ENCODE measurements around the gene GRID1.

DNA sequence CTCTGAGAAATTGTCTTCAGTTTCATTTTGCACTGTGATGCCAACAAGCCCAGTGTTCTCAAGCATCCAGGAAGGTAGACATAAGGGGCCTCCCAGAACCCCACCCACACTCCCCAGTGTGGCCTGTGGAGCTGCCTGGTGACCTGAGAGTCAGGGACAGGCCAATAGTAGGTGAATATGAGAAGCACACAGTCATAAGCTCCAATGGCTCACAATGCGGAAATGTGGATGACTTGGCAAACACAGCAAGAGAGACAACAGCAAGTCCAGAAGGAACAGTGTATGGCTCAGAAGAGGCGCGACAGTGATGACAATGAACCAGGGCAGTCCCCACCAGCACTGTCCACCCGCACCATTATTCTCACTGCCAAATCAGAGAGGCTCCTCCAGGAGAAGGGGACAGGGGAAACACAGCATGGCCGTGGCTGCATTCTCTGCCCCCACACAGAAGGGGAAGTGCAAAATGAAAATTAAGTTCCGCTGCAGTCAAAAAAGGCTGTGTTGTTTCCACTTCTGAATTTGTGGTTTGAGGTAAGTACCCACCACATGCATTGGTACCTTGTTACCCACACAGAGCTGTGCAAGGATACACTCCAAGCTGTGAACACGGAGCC lies 419.8 kb downstream of the GRID1 start:
- TF ChIP-seq ZNF76 (tag by site-specific recombination; IDR thresholded peaks at IDR 0.05; ENCODE audit: borderline replicate concordance, low read depth) = no peak
- TF ChIP-seq, protein P1, sequence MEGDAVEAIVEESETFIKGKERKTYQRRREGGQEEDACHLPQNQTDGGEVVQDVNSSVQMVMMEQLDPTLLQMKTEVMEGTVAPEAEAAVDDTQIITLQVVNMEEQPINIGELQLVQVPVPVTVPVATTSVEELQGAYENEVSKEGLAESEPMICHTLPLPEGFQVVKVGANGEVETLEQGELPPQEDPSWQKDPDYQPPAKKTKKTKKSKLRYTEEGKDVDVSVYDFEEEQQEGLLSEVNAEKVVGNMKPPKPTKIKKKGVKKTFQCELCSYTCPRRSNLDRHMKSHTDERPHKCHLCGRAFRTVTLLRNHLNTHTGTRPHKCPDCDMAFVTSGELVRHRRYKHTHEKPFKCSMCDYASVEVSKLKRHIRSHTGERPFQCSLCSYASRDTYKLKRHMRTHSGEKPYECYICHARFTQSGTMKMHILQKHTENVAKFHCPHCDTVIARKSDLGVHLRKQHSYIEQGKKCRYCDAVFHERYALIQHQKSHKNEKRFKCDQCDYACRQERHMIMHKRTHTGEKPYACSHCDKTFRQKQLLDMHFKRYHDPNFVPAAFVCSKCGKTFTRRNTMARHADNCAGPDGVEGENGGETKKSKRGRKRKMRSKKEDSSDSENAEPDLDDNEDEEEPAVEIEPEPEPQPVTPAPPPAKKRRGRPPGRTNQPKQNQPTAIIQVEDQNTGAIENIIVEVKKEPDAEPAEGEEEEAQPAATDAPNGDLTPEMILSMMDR (tag by site-specific recombination; IDR thresholded peaks at IDR 0.05) = no peak
- no peak for TF ChIP-seq YY2 (tag by site-specific recombination; IDR thresholded peaks at IDR 0.05)
- no peak for TF ChIP-seq ZNF157 (tag by site-specific recombination; IDR thresholded peaks at IDR 0.05)
- no peak for TF ChIP-seq ZNF211 (tag by site-specific recombination; IDR thresholded peaks at IDR 0.05; ENCODE audit: low read depth)
